NCI-H526 treated with DMSO at 0.1 percent for 48 hours (cell line): ENCODE data around the gene GSN.

Experiments used
- DNase-seq: peaks from one replicate; lab custom pipeline; 2025; lab: John Stamatoyannopoulos, UW

Gene GSN

GRCh38 chr9:121372239-121373010, 104.5 kb downstream of the GSN start:
- no peak for DNase-seq

- DNase-seq: no peak
These were observed 105.2 kb downstream of the GSN start for GRCh38 chr9:121373011-121373729.

GRCh38 chr9:121376214-121376830, 108.4 kb downstream of the GSN start:
- DNase-seq: no peak

GRCh38 chr9:121380846-121381245, 112.9 kb downstream of the GSN start:
- DNase-seq: no peak
